HL-60 (cell line): Measurements from ENCODE around the gene ACSF3.

Experiments
- DNase-seq, 2 experiments: peaks; one replicate each; pipeline ENCODE4 v3.0.0-alpha.2; 2010 to 2020; ENCODE audit warnings: low read depth in 1 of 2, low spot score in 1 of 2
- H3K27ac ChIP-seq: fragments of 250-450 bp; sonication (Bioruptor Pico); replicated peaks from 2 replicates; pipeline ENCODE4 v1.5.1; 2020; ENCODE audit warnings: mild to moderate bottlenecking, moderate library complexity
- H3K27me3 ChIP-seq: fragments of 250-450 bp; sonication (Bioruptor Pico); 2 replicates; pipeline ENCODE4 v1.5.1; 2021; ENCODE audit warnings: mild to moderate bottlenecking, moderate library complexity; ENCODE audit not compliant: insufficient read depth, poor library complexity, severe bottlenecking
- H3K4me3 ChIP-seq: replicated peaks from 2 replicates; pipeline ENCODE4 v1.5.1; 2011; ENCODE audit warnings: mild to moderate bottlenecking, control low read depth, low read length; ENCODE audit not compliant: insufficient read depth
- CTCF ChIP-seq: IDR thresholded peaks from one replicate; pipeline ENCODE4 v1.5.1; 2011; ENCODE audit warnings: low read length, control low read depth, inconsistent platforms; ENCODE audit not compliant: insufficient read depth
- GABPA ChIP-seq: IDR thresholded peaks from 2 replicates; pipeline ENCODE4 v1.6.1; 2012; ENCODE audit warnings: low read depth
- POLR2AphosphoS5 ChIP-seq: IDR thresholded peaks from 2 replicates; pipeline ENCODE4 v1.6.1; 2012; ENCODE audit warnings: low read depth
- REST ChIP-seq: IDR thresholded peaks from 2 replicates; pipeline ENCODE4 v1.6.1; 2012; ENCODE audit warnings: low read depth; ENCODE audit not compliant: insufficient replicate concordance
- SPI1 ChIP-seq: IDR thresholded peaks from 2 replicates; pipeline ENCODE4 v1.6.1; 2012; ENCODE audit warnings: low read depth, mild to moderate bottlenecking, borderline replicate concordance

ACSF3 gene

DNA sequence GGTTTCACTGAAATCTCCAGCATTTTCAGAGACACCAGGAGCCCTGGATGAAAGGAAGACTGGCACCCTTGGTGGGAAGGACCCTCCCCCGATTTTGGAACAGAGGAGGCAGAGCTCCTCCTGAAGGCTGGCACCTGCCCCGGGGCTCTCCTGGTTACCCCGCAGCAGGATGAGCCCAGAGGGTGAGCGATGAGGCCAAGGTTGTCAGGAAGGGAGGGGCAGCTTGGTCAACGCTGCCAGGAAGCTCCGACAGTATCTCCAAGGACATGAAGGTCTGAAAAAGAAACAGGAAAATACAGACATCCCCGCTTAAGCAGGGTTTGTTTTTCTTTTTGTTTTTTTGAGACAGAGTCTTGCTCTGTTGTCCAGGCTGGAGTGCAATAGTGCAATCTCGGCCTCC lies 15.5 kb upstream of the ACSF3 start:
- Histone ChIP-seq H3K27ac (no peak overlapping the region), H3K4me3 (no peak overlapping the region), H3K27me3 (no peaks in the 10 kb centered on the region)
- DNase-seq, result no peak
- TF ChIP-seq SPI1, result no peak
- TF ChIP-seq CTCF, result no peak
- TF ChIP-seq REST, result no peak
- no peak for TF ChIP-seq POLR2AphosphoS5
- no peak for TF ChIP-seq GABPA

DNA sequence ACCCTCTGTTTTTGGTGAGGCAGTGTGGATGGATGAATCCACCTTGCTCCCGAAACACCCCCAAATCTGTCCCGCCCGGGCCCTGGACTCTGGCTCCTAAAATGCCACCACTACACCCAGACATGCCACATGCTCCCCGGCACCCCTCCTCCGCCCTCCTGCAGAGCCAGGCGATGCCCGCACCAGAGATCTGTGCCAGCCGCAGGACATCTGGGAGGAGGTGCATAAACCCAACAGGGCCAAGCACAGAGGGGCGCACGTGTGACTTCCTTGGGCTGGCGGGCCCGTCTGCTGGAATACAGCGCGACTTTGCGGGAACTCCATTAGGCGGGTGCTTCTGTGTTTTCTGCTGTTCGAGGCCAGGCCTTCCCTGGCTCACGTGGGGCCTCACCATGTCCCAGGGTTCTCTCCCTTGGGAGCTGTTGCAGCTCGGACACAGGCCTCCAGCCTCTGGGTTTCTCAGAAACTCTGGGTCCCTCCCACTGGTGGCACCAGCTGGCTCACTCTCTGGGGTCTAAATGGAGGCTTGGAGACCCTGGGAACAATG lies 14.1 kb upstream of the ACSF3 start:
- Histone ChIP-seq H3K4me3 (no peak overlapping the region), H3K27me3 (no peaks in the 10 kb centered on the region), H3K27ac (no peak overlapping the region)
- no peak for TF ChIP-seq CTCF
- no peak for TF ChIP-seq POLR2AphosphoS5
- TF ChIP-seq GABPA, result no peak
- TF ChIP-seq REST, result no peak
- TF ChIP-seq SPI1, result no peak
- DNase-seq, result no peak

DNA sequence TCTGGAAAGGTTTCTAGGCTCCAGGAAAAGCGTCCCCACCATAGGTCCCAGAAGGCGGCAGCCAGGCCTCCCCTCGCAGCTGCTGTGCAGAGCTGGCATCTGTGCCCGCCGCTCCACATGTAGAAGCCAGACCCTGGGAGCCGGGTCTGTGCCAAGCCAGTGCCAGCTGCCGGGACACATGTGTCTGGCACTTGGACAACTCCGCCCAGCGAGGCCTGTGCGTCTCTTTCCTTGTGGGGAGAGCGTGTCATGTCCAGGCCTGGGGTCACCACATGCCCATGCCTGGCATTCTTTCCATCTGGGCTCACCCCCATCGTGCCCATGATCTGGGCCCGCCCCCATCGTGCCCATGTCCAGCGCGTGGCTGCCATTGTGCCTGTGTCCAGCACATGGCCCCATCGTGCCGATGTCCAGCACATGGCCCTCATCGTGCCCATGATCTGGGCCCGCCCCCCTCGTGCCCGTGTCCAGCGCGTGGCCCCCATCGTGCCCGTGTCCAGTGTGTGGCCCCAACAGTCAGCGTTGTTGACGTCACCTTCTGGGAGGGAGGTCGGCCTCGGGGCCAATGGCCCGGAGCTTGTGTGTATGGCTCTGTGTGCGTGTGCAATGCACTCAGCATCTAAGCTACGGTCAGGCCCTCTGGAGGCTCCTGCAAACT lies 13.3 kb upstream of the ACSF3 start:
- TF ChIP-seq REST (no peak), POLR2AphosphoS5 (no peak), GABPA (no peak), CTCF (no peak), SPI1 (no peak)
- no peak for DNase-seq
- H3K27me3 ChIP-seq, result no peaks in the 10 kb centered on the region
- H3K27ac ChIP-seq, result no peak overlapping the region
- no peak overlapping the region for H3K4me3 ChIP-seq
